ENCODE data around the gene USP49. TPM values are rescaled to one million over a fixed set of nuclear protein-coding genes. Genes with fewer than 3 reads are reported as not detected.

USP49 gene
- total and polyA plus RNA-seq, 2 of the 13 experiments (the other 11 are each of a cell fraction or from before 2014, with no cell fraction given): 2.9 to 4.3 TPM

DNA sequence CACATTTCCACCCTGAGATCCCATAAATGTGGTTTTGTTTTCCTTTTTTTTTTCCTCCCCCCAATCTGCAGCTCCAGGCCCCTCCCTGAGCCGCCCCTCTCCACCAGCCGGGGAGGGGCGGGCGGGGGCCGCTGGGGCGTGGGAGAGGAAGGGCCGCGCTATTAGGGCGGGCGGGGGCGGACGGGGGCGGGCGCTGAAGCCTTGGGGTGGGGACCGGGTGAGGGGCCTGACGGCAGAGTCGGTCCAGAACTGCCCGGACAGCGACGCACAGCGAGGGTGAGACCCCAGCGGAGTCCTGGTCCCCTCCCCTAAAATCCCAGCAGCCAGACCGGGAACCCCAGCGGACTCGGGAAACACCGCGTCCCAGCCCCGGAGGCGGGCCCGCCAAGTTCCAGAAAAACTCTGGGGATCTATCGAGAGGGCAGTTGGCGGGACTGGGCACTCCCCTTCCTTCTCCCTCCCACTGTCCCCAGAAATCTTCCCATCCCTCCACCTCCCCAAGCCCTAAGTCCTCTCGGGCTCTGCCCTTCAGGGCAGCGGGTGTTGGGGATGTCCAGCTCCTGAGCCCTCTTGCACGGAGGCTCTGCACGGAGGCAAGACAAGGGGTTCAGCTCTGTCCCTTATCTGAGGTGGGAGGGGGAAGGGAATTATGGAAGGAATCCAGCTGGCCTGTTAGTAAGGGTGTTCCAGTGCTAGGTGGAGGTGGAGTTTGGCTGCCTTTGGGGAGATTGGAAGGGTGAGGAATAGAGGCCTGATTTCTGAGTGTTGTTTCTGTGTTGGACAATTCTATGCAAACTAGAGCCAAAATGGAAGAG lies 114.4 kb downstream of the USP49 start, which contains the start of gene PRICKLE4 (continued):
- 0 out of 2 replicates have a peak, but pooled peaks have one; percentile 32 for TF ChIP-seq ZFY (CRISPR knock-in tag; IDR thresholded peaks at IDR 0.05)
- TF ChIP-seq ZNF44 (CRISPR knock-in tag; IDR thresholded peaks at IDR 0.05): no peak
- no peak for TF ChIP-seq ATF4 (CRISPR knock-in tag; IDR thresholded peaks at IDR 0.05)
- TF ChIP-seq, protein P1, sequence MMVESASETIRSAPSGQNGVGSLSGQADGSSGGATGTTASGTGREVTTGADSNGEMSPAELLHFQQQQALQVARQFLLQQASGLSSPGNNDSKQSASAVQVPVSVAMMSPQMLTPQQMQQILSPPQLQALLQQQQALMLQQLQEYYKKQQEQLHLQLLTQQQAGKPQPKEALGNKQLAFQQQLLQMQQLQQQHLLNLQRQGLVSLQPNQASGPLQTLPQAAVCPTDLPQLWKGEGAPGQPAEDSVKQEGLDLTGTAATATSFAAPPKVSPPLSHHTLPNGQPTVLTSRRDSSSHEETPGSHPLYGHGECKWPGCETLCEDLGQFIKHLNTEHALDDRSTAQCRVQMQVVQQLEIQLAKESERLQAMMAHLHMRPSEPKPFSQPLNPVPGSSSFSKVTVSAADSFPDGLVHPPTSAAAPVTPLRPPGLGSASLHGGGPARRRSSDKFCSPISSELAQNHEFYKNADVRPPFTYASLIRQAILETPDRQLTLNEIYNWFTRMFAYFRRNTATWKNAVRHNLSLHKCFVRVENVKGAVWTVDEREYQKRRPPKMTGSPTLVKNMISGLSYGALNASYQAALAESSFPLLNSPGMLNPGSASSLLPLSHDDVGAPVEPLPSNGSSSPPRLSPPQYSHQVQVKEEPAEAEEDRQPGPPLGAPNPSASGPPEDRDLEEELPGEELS (CRISPR knock-in tag; IDR thresholded peaks at IDR 0.05): no peak
- TF ChIP-seq AGO1 (IDR thresholded peaks at IDR 0.05; ENCODE audit: low read depth, low read length, poor library complexity, severe bottlenecking): no peak
- no peak for TF ChIP-seq ZC3H13 (CRISPR knock-in tag; IDR thresholded peaks at IDR 0.05)
- TF ChIP-seq FUBP1 (CRISPR knock-in tag; IDR thresholded peaks at IDR 0.05; ENCODE audit: borderline replicate concordance): no peak
- TF ChIP-seq ATM (IDR thresholded peaks at IDR 0.05; ENCODE audit: borderline replicate concordance): no peak
- no peak for TF ChIP-seq PRPF4 (IDR thresholded peaks at IDR 0.05; ENCODE audit: low read depth, low read length, poor library complexity, severe bottlenecking)
- no peak for TF ChIP-seq SOX5 (CRISPR knock-in tag; IDR thresholded peaks at IDR 0.05; ENCODE audit: borderline replicate concordance)
- no peak for TF ChIP-seq ZNF501 (CRISPR knock-in tag; IDR thresholded peaks at IDR 0.05)
- TF ChIP-seq HNRNPH1 (optimal IDR thresholded peaks at IDR 0.05; ENCODE audit: low read depth, low read length): no peak
- no peak for TF ChIP-seq ZNF713 (CRISPR knock-in tag; IDR thresholded peaks at IDR 0.05)
- no peak for TF ChIP-seq TOE1 (CRISPR knock-in tag; IDR thresholded peaks at IDR 0.05)
- TF ChIP-seq ZNF292 (CRISPR knock-in tag; IDR thresholded peaks at IDR 0.05; ENCODE audit: borderline replicate concordance, low read depth): no peak
- no peak for TF ChIP-seq RARA (CRISPR knock-in tag; IDR thresholded peaks at IDR 0.05)
- no peak for TF ChIP-seq ZNF75D (CRISPR knock-in tag; IDR thresholded peaks at IDR 0.05; ENCODE audit: borderline replicate concordance)
- TF ChIP-seq PCBP1 (IDR thresholded peaks at IDR 0.05; ENCODE audit: borderline replicate concordance, low read depth, low read length): no peak
- no peak for TF ChIP-seq PAWR (CRISPR knock-in tag; IDR thresholded peaks at IDR 0.05; ENCODE audit: borderline replicate concordance)
- TF ChIP-seq, protein P2, sequence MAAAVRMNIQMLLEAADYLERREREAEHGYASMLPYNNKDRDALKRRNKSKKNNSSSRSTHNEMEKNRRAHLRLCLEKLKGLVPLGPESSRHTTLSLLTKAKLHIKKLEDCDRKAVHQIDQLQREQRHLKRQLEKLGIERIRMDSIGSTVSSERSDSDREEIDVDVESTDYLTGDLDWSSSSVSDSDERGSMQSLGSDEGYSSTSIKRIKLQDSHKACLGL (CRISPR knock-in tag; IDR thresholded peaks at IDR 0.05): no peak; the same call in 1 of the 2 replicates
- TF ChIP-seq ZNF207 (IDR thresholded peaks at IDR 0.05; ENCODE audit: borderline replicate concordance): no peak
- TF ChIP-seq ZEB1 (IDR thresholded peaks at IDR 0.05; ENCODE audit: insufficient replicate concordance, low read depth): no peak
- TF ChIP-seq, protein P3, sequence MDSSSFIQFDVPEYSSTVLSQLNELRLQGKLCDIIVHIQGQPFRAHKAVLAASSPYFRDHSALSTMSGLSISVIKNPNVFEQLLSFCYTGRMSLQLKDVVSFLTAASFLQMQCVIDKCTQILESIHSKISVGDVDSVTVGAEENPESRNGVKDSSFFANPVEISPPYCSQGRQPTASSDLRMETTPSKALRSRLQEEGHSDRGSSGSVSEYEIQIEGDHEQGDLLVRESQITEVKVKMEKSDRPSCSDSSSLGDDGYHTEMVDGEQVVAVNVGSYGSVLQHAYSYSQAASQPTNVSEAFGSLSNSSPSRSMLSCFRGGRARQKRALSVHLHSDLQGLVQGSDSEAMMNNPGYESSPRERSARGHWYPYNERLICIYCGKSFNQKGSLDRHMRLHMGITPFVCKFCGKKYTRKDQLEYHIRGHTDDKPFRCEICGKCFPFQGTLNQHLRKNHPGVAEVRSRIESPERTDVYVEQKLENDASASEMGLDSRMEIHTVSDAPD (CRISPR knock-in tag; IDR thresholded peaks at IDR 0.05): no peak
